Endodermal cell (in vitro differentiated cells): ENCODE data around the gene GPR3. TPM values are rescaled to one million over a fixed set of nuclear protein-coding genes. Genes with fewer than 3 reads are reported as not detected.

Source experiments
- DNase-seq: peaks from one replicate; pipeline ENCODE4 v3.0.0-alpha.2; 2017
- H3K27ac ChIP-seq: 2 replicates; pipeline ENCODE4 v1.5.1; 2013; ENCODE audit warnings: mild to moderate bottlenecking, low read depth, low read length, moderate library complexity
- H3K27me3 ChIP-seq: 2 replicates; pipeline ENCODE4 v1.6.1; 2013; ENCODE audit warnings: mild to moderate bottlenecking, low read length, moderate library complexity; ENCODE audit not compliant: insufficient read depth, control insufficient read depth, poor library complexity, severe bottlenecking
- H3K36me3 ChIP-seq: 2 replicates; pipeline ENCODE4 v1.7.0; 2013; ENCODE audit warnings: mild to moderate bottlenecking, low read length, moderate library complexity; ENCODE audit not compliant: control insufficient read depth, insufficient read depth
- H3K4me1 ChIP-seq: one replicate; pipeline ENCODE4 v1.7.0; 2013; ENCODE audit warnings: low read length; ENCODE audit not compliant: control insufficient read depth, insufficient read depth
- H3K4me3 ChIP-seq: 2 replicates; pipeline ENCODE4 v1.5.1; 2013; ENCODE audit warnings: mild to moderate bottlenecking, low read length, moderate library complexity
- H3K9ac ChIP-seq: 2 replicates; pipeline ENCODE4 v1.6.1; 2013; ENCODE audit warnings: mild to moderate bottlenecking, low read length, moderate library complexity; ENCODE audit not compliant: poor library complexity, severe bottlenecking; ENCODE audit errors: extremely low read depth
- H3K9me3 ChIP-seq: 2 replicates; pipeline ENCODE4 v1.6.1; 2013; ENCODE audit warnings: mild to moderate bottlenecking, low read length, moderate library complexity; ENCODE audit not compliant: control insufficient read depth
- H3K27ac Mint-ChIP-seq: 2 replicates; pipeline ENCODE4 v1.8.0; 2020; ENCODE audit warnings: mixed read lengths
- H3K27me3 Mint-ChIP-seq: 2 replicates; pipeline ENCODE4 v1.8.0; 2021; ENCODE audit warnings: mild to moderate bottlenecking, mixed read lengths; ENCODE audit not compliant: insufficient read depth
- H3K36me3 Mint-ChIP-seq: 2 replicates; pipeline ENCODE4 v1.8.0; 2020; ENCODE audit warnings: low read depth, mixed read lengths
- H3K4me1 Mint-ChIP-seq: 2 replicates; pipeline ENCODE4 v1.8.0; 2020; ENCODE audit warnings: mixed read lengths
- H3K4me3 Mint-ChIP-seq: 2 replicates; pipeline ENCODE4 v1.8.0; 2020; ENCODE audit warnings: mild to moderate bottlenecking, moderate library complexity, mixed read lengths
- H3K9me3 Mint-ChIP-seq: 2 replicates; pipeline ENCODE4 v1.8.0; 2020; ENCODE audit warnings: mild to moderate bottlenecking, mixed read lengths
- WGBS, 2 experiments: methylation state at CpG; one replicate each; pipeline versions ENCODE4 v1.1.5 to v1.1.7; 2013; ENCODE audit warnings: missing lambda C conversion rate in 2 of 2, mixed read lengths in 1 of 2; ENCODE audit not compliant: insufficient coverage in 1 of 2, insufficient read length in 1 of 2; 5-methylcytosine and 5-hydroxymethylcytosine counted together
- total RNA-seq, 2 donors: library from RNA; stranded (reverse); fragmentation: NEBNext Ultra II Directional in 1 of 2; extraction: Animal tissue kit (Norgen Biotek cat#: 25700) in 1 of 2; gene quantifications; 2 replicates in 1 of 2; 3 replicates in 1 of 2; pipeline ENCODE4 v1.2.1, GENCODE V29; 2021
- TF ChIP-seq, protein P1 (sequence below): fragments of 200-600 bp; sonication (generic); conservative IDR thresholded peaks from 2 replicates; pipeline ENCODE4 v1.5.0; 2021; ENCODE audit warnings: antibody characterized with exemption, mild to moderate bottlenecking

Gene GPR3
- total RNA-seq, 2 donors from 2014 or later, result 3.5 to 4.1 TPM

DNA sequence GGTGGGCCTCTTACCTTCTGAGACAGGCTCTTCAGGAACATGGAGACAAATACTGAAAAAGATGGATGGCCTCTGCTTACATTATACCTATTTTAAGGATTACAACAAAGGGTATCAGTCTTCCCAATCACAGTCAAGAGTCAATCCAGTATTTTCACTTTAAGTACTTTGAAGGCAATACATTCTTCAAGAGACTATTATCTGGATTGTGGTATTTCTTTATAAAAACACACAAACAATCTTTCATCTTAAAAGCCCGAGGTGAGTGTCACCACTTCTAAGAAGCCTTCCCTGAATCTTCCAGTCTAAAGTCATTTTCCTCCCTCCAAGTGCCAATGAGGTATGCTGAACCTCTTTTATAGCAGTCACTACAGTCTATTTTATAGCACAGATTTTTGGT, 52.2 kb downstream of the GPR3 start:
- TF ChIP-seq, protein P1, sequence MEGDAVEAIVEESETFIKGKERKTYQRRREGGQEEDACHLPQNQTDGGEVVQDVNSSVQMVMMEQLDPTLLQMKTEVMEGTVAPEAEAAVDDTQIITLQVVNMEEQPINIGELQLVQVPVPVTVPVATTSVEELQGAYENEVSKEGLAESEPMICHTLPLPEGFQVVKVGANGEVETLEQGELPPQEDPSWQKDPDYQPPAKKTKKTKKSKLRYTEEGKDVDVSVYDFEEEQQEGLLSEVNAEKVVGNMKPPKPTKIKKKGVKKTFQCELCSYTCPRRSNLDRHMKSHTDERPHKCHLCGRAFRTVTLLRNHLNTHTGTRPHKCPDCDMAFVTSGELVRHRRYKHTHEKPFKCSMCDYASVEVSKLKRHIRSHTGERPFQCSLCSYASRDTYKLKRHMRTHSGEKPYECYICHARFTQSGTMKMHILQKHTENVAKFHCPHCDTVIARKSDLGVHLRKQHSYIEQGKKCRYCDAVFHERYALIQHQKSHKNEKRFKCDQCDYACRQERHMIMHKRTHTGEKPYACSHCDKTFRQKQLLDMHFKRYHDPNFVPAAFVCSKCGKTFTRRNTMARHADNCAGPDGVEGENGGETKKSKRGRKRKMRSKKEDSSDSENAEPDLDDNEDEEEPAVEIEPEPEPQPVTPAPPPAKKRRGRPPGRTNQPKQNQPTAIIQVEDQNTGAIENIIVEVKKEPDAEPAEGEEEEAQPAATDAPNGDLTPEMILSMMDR, result no peak
- Mint-ChIP-seq H3K9me3 (no peaks in the 10 kb centered on the region), H3K4me1 (peaks cover 12% of the 10 kb centered on the region), H3K27ac (peak overlapping the region; percentile 14), H3K4me3 (no peak overlapping the region), H3K36me3 (peaks cover 19% of the 10 kb centered on the region), H3K27me3 (no peaks in the 10 kb centered on the region)
- no peaks in the 10 kb centered on the region for H3K36me3 ChIP-seq
- H3K4me1 ChIP-seq, result no peaks in the 10 kb centered on the region
- no peak overlapping the region for H3K27ac ChIP-seq
- H3K27me3 ChIP-seq, result no peaks in the 10 kb centered on the region
- no peak for DNase-seq
- 95% methylated on average over 1 of the region's 1 CpG; no CpG with 5 or more reads in 1 of the 2 experiments for WGBS, 2 experiments
- H3K4me3 ChIP-seq, result no peak overlapping the region
- H3K9me3 ChIP-seq, result no peaks in the 10 kb centered on the region
- no peak overlapping the region for H3K9ac ChIP-seq

Other genes starting within 250 kb of the GPR3 start
- 10 to 100 TPM; 25.9 to 34.7 TPM for gene SLC9A1, start 237.5 kb upstream of the GPR3 start, total RNA-seq
- gene WDTC1, start 158.0 kb upstream of the GPR3 start, total RNA-seq, result 10 to 100 TPM; 34.7 to 41.9 TPM
- 10 to 100 TPM; 26.0 to 31.8 TPM for gene TMEM222, start 70.5 kb upstream of the GPR3 start, total RNA-seq
- gene SYTL1, start 50.6 kb upstream of the GPR3 start, total RNA-seq, result 1 to 10 TPM; 6.7 to 7.5 TPM
- gene MAP3K6, start 25.7 kb upstream of the GPR3 start, total RNA-seq, result 10 to 100 TPM in 1 of 2 donors, 1 to 10 TPM in 1; 6.6 to 11.5 TPM
- gene FCN3, start 17.8 kb upstream of the GPR3 start, total RNA-seq, result under 1 TPM in 1 of 2 donors, not detected in 1; 0.26 TPM
- 1 to 10 TPM; 1.6 to 1.8 TPM for gene CD164L2, start 9.3 kb upstream of the GPR3 start, total RNA-seq
- gene WASF2, start 97.5 kb downstream of the GPR3 start, total RNA-seq, result 10 to 100 TPM; 90.0 to 98.8 TPM
- gene AHDC1, start 211.5 kb downstream of the GPR3 start, total RNA-seq, result 10 to 100 TPM; 39.3 to 41.2 TPM
- not detected for gene FGR, start 242.6 kb downstream of the GPR3 start, total RNA-seq